NCI-H2171 treated with DMSO at 0.1 percent for 48 hours (cell line): ENCODE data around the gene PLEKHA5.
"Not testable (repeated sequence)": the region's sequence is repeated elsewhere in the genome, so short reads cannot be mapped to it uniquely, and the experiment has no call there.

Experiments used
- DNase-seq: peaks from one replicate; lab custom pipeline; 2025; lab: John Stamatoyannopoulos, UW

The PLEKHA5 gene

DNA sequence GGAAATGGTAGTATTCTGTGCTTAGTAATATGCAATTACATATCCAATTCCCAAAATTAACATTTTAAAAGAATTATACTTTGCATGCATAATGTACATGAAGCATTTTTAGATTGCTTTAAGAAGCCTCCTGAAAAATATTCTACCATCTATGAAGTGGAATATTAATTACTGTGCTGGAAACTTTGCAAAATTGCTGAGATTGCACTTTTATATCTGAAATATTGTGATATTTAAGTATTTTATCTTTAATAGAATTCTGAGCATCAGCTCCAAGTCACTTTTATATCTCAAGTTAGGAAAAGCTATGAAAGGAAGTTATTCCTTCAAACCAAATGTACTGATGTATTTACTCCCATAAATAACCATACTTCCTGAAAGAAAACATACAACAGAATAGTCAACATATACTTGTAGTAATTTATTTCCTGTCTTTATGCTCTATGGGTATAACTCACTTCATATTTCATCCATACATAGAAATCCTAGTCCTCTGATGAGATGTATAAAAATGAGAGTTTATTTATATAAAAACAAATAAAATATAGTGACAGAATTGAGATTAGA, 152.7 kb downstream of the PLEKHA5 start:
- no peak for DNase-seq

DNA sequence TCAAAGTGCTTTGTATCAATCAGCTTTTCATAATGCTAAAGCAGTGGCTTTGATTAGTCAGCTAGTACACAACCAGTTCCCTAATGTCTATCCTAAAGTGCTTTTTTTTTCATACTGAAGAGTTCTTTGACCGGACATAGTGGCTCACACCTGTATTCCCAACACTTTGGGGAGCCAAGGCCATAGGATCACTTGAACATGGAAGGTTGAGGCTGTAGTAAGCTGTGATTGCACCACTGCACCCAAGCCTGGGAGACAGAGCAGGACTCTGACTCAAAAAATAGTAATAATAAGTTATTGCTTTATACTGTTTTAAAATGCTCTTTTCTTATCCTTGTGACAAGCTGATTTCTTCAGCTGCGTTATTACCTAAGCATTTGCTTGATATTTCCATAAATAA, 155.1 kb downstream of the PLEKHA5 start:
- DNase-seq = no peak

DNA sequence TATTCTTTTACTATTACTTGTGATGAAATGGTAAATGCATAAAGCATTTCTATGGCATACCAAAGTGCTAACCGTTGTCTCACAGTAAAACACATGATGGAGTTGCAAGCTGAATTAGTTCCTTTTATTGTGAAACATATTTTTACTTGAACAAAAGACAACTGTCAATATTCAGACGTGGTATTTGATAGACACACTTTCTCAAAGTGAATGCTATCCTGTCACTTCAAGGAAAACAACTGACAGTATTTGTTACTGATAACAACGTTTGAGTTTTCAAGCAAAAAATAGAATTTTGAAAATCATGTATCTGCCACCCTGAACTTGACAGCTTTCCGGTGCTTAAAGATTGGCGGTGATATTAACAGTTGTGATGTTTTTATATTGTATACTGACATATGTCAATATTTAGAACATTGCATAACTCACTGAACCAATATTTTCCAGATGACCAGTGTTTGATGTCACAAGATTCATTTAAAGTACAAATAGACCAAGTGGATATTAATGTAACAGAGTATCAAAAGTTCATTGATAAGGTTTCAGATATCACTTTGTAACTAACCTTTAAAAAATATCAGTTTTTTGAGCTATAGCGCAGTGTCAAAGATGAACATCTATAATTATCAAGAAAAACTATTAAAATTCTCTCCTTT, 156.4 kb downstream of the PLEKHA5 start:
- DNase-seq = no peak

DNA sequence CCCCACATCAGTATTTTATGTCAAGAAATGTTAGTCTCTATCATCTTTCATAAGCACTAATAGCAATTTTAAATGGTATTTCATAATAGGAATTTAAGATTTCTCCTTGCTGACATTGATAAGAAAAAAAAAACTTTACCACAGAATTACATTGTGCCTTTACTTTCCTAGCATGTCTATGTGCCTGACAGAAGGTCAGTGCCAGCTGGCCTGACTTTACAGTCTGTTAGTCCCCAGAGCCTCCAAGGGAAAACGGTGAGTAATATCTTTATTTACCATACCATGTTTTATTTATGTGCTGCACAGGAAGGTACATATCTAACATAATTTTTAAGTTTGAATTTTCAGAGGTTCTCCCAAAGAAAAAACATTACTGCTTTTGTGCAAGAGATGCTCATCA, 157.8 kb downstream of the PLEKHA5 start:
- no peak for DNase-seq

DNA sequence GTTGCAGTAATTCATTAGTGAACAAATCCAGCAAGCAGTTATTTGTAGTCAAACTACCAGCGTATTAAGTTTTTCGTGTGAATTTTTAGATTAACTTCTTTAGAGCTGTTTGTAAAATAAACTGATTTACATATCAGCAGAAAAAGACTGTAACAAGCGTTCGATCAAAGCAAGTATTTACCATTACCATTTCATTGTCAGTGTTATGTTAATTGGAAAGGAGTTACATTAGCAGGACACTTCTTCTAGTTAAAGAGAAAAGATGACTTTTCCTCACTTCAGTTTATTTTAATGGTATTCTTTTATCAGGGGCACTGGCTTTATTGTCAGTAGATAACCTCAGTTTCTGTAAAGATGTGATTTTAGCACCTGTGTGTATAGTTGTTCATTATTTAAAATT, 158.6 kb downstream of the PLEKHA5 start:
- no peak for DNase-seq

DNA sequence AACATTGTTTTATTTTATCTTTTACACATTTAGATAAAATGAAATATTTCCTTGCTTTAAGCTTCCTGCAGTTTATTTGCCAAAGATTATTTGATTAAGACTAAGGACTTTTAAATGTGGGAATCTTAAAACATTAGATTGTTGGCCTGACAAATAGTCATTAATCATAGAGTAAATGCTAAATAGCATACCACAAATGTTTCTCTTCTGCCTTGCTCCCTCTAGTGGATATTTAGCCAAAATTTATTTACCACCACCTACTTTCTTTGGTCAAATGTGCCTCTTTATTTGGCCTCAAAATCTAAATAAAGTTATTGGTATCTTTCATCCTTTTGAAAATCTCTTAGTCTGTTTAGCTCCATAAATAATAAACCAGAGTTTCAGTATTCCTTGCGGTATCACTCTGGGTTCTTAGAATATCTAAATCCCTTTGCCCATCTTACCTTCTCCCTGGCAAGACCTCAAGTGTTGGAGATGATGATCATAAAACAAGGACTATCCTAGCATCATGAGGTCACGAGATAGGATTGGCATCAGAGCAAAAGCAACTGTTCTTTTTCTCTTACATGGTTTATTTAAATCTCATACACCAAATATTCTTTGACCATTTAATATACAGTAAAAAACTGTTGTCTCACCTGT, 159.2 kb downstream of the PLEKHA5 start:
- peak; percentile 45 for DNase-seq

DNA sequence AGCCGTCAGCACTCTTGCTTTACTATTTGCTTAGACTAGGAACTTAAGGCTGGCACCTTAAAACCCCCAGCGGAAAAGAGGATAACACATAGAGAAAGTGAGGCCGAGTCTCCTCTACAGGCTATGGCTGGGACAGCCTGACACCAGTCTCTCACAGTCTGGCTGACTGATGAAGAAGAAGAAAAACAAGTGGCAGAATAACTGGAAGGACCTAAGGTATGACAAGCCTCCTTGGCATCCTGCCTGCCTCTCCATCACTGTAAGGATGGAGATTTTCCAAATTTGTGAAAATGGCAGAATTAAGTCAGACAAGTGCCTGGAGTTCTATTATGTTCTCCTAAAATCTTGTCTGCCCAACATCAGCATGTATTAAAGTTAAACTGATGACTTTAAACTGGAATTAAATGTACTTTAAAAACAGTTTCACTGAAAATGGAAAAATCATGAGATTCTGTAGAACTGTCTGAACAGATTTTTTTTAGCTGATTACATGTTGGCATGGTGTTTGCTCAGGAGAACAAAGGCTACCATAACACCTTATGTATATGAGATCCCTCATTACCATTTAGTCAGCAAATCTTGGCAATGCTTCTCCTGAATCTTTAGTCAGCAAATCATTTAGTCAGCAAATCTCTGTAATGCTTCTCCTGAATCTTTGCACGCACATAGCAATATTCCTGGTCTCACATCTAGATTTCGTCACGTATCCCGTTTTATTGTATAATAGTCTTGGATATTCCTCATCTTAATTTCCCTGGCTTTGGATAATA, 169.5 kb downstream of the PLEKHA5 start:
- DNase-seq = no peak

DNA sequence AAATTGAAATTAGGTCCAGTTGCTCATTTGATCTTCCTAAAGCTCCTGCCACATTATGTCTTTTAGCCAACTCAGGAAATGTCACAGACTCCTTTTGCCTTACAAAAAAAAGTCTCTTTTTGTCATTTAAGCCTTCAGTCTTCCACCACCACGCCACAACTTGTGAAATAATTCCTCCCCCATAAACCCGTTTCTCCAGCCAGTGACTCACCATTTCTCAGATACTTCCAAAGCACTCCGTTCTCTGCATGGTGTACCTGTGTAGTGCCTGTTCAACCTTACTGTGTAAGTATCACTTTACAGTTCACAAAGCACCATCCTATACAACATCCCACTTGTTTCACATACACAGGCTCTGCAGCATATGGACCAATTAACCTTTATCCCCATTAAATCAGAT, 170.2 kb downstream of the PLEKHA5 start:
- DNase-seq = peak; percentile 62

DNA sequence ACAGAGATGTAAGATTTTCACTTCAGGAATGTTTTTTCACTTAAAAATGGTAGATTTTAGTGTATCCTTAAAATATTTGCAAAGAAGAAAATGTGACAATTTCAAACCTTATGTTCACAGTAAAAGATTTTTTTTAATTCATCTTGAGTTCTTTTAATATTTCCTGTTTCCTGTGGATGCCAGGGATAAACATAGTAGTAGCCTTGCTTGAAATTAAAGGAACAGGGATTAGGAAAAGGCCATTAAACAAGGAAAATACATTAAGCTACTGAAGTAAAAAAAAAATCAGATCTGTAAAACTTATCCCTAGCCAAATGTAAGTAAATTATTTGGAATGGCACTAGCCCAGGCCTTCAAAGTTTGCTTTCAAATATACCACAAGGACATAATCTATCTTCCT, 171.7 kb downstream of the PLEKHA5 start:
- DNase-seq = no peak

DNA sequence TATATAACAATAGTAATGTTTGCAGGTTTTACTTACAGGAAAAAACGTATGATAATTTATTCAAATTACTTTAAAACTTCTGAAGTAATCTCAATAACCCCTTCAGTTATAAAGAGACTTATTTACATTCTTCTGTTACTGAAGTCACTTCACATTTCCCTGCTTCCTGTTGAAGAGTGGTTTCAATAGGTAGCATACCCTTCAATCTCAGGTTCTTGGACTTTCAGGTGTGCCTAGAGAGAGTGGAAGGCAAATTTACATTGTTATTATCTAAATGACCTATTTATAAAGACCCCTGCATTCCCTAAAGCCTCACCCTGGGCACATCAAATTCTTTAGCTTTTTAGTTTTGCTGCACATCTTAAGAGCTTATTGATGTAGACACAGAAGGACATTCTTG, 172.2 kb downstream of the PLEKHA5 start:
- no peak for DNase-seq

DNA sequence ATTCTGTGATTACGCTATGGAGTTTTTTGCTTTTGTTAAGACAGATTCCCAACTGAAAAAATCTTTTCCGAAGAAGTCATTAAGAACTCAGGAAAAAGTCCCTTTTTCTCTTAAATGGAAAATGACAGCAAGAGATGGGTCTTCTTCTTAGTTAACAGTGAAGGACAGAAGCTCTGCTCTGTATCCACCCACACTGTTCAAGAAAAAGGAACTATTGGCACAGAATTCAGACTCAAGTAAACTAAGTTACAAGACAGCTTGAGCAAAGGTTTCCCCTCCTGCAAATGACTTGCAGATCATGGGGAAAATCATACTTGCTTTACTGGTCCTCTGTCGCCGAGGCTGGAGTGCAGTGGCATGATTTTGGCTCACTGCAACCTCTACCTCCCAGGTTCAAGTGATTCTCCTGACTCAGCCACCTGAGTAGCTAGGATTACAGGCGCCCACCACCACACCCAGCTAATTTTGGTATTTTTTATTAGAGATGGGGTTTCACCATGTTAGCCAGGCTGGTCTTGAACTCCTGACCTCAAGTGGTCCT, 172.6 kb downstream of the PLEKHA5 start:
- no peak for DNase-seq

DNA sequence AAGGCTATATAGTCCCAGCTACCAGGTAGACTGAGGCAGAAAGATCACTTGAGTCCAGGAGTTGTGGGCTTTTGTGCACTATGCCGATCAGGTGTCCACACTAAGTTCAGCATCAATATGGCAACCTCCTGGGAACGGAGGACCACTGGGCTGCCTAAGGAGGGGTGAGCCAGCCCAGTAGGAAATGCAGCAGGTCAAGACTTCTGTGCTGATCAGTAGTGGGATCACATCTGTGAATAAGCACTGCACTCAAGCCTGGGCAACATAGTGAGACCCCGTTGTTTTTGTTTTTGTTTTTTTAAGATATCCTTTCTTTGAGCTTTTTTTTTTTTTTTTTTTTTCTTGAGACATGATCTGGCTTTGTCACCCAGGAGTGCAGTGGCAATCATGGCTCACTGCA, 174.0 kb downstream of the PLEKHA5 start:
- no peak for DNase-seq

DNA sequence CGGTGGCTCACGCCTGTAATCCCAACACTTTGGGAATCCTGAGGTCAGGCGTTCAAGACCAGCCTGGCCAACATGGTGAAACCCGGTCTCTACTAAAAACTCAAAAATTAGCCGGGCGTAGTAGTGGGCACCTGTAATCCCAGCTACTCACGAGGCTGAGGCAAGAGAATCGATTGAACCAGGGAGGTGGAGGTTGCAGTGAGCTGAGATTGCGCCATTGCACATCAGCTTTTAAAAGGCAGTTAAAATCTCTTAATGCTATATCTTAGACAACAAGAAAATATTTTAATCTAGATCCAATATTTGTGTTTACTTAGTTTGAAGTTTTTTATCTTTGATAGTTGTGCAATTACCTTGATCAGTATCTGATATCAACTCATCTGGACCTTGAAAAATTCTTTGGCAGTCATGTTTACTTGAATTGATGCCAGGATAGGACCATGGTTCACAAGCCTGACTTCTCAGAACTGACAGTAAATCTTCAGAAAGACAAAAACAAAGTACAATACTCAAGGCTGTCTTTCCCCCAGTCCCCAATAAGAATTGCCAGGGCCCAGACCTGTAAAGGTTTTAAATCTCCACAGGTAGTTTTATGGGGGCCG, 174.7 kb downstream of the PLEKHA5 start:
- no peak for DNase-seq

DNA sequence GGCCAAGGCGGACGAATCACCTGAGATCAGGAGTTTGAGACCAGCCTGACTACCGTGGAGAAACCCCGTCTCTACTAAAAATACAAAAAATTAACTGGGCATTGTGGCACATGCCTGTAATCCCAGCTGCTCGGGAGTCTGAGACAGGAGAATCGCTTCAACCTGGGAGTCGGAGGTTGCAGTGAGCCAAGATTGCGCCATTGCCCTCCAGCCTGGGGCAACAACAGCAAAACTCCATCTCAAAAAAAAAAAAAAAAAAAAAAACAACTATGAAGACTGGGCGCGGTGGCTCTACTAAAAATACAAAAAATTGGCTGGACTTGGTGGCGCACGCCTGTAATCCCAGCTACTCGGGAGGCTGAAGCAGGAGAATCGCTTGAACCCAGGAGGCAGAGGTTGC, 176.1 kb downstream of the PLEKHA5 start:
- not testable (repeated sequence) for DNase-seq

DNA sequence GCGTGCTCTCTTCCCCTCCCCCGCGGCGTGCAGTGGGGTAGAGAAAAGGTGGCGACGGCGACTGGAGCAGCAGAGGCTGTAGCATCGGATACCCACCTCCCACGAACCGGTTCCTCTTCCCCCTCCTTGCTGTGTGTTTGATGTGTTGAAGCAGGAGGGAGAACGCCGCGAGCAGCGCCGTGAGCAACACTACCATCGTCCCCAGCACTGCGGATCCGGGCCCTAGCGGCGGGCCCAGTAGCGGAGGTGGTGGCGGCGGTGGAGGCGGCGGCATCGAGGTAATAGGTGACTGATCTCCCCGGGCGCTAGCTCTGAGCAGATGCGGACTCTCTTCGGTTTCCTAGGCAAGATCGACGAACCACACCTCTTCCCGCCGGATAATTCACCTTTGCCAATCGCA, 176.8 kb downstream of the PLEKHA5 start:
- no peak for DNase-seq

DNA sequence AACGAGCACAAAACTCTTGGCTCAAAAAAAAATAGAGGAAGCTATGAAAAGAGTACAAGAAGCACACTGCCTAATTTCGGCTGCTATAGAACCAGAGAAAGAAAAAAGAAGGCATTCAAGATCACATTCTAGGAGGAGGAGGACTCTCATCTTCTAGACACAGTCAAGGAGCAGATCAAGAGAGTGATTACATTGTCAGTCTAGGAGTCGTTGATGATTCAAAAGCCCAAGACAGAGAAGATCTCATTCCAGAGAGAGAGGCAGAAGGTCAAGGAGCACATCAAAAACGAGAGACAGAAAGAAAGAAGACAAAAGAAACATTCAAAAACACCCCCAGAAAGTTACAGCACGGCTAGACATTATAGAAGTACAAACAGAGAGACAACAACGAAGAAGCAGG, 177.9 kb downstream of the PLEKHA5 start:
- no peak for DNase-seq

DNA sequence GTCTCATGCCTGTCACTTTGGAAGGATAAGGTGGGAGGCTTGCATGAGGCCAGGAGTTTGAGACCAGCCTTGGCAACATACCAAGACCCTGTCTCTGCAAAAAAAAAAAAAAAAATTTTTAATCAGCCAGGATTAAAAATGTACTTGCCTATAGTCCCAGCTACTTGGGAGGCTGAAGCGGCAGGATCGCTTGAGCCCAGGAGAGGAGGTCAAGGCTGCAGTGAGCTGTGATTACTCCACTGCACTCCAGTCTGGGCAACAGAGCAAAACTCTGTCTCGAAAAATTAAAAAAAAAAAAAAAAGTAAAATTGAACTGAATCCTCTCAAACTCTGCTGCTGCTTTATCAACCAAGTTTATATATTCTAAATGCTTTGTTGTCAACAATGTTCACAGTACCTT, 181.6 kb downstream of the PLEKHA5 start:
- DNase-seq = no peak

DNA sequence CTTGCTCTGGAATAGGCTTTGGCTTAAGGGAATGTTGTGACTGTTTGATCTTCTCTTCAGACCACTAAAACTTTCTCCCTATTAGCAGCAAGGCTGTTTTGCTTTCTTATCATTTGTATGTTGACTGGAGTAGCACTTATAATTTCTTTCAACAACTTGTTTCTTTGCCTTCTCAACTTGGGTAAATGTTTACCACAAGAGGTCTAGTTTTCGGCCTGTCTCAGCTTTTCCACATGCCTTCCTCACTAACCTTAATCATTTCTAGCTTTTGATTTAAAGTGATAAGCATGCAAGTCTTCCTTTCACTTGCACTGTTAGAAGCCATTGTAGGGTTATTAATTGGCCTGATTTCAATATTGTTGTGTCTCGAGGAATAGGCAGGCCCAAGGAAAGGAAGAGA, 183.1 kb downstream of the PLEKHA5 start:
- no peak for DNase-seq

DNA sequence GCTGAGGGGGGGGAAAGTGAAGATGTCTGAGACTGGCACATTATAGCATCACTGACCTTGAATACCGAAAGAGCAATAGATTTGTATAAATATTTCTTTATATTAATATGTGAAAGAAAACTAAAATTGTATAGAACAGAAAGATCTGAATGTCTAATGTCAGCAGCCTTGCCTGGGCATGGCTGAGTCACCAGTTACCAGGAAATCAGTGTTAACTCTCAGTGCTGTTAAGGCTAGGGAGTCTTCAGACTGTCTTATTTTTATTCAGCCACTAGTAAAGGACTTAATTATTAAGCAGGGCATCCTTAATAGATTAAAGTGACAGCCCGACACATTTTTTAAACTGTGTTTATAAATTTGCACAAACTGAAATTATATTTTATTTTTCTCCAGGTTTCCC, 186.9 kb downstream of the PLEKHA5 start:
- DNase-seq = no peak

DNA sequence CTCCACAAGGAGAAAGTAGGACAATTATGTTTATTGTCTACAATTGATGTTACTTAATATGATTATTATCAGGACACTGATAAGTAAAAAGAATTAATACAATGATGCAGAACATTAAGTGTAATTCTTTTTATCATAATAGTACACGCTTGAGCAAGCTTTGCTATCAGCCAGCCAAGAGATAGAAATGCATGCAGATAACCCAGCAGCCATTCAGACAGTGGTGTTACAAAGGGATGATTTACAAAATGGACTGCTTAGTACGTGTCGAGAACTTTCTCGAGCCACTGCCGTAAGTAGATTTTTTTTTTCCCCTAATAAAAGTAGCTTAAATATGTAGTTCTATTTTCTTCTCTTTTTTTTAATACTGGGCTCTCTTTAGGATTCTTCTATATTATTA, 192.8 kb downstream of the PLEKHA5 start:
- DNase-seq = no peak

DNA sequence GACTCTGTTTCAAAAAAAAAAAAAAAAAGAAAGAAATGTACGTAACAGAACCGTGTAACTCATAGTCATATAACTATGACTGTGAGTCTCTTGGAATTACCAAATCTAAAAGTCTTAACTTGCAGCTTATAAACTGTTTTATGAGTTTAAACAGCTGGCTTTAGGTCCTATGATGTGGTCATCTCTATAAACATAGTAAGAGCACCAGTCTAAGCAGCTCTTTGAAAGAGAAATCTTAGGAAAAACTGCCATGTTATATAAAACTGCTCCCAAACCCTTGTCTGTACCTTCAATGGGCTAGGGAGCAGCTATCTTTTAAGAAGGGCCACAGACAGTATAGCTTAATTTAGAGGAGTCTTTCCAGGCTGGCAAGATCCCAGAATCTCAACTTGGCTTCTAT, 194.3 kb downstream of the PLEKHA5 start:
- DNase-seq = no peak

DNA sequence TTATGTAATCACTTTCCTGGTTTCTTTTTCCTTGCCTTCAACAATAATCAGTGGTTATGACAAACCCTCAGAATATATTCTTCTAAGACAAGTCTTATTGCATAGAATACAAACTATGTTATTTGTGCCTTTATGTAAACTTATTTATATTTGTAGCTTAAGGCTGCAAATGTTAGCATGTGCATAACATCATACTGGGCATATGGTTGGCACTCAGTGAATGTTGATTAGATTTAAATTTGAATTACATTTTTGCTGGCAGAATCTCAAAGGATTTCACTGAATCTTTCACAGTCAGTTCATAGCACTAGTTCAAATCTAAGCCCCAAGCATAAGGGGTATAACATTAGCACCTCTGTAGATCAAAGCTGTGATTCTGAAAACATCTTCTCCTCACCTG, 196.6 kb downstream of the PLEKHA5 start:
- no peak for DNase-seq
